ENCODE data around the gene SLC8A2.

SLC8A2 gene

DNA sequence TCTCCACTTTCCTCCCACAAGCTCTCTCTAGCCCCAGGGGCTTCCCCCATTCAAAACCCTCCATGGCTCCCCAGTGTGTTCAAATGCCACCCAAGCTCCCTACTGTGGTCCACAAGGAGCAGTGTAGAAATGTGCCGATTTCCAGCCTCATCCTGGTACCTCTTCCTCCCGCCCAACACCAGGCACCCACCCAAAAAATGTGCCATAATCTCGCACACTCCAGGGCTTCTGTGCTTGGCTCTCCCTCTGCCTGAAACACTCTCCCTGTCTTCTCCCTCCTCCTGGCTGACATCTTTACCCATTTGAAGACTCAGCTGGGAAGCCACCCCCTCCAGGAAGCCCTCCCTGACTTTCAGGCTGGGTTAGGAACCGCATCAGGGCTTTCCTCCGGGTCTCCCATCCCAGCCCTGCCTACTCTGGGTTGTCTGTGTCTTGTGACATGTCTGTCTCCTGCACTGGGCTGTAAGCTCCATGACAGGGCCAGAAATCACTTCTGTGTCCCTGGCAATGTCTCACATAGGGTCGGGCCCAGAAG is 35.7 kb downstream of the SLC8A2 start:
- no peak for DNase-seq (ENCODE audit: low read depth)
- TF ChIP-seq CTCF (IDR thresholded peaks at IDR 0.05; ENCODE audit: low read depth, low read length, missing control alignments): no peak
- no peak overlapping the region for H3K4me3 ChIP-seq (ENCODE audit: low read depth, low read length)

- no peak overlapping the region for H3K4me3 ChIP-seq (ENCODE audit: low read depth, low read length)
- DNase-seq (ENCODE audit: low read depth): no peak
- no peak for TF ChIP-seq CTCF (IDR thresholded peaks at IDR 0.05; ENCODE audit: low read depth, low read length, missing control alignments)
Observed at GRCh38 chr19:47435196-47435595, 36.5 kb downstream of the SLC8A2 start.

DNA sequence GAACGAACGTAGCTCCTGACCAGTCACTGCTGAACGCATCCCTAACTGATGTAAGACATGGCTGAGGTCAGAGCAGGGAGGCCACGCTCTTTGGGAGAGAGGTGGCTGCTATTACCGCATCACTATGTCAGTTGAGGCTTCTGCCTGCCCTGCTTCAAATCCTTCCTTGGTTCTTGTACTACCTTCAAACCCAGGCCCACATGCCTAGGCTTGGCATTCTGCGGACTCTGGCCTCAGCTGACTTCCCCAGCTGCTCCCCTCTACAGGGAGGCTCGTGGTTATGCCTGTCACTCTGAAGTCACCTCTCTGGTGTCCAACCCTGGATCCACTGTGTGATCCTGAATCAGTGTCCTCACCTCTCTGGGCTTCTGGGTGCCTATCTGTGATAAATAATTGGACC is 37.6 kb downstream of the SLC8A2 start:
- no peak for TF ChIP-seq CTCF (IDR thresholded peaks at IDR 0.05; ENCODE audit: low read depth, low read length, missing control alignments)
- H3K4me3 ChIP-seq (ENCODE audit: low read depth, low read length): no peak overlapping the region
- no peak for DNase-seq (ENCODE audit: low read depth)

GRCh38 chr19:47433121-47433520 is 38.6 kb downstream of the SLC8A2 start:
- H3K4me3 ChIP-seq (ENCODE audit: low read depth, low read length): no peak overlapping the region
- TF ChIP-seq CTCF (IDR thresholded peaks at IDR 0.05; ENCODE audit: low read depth, low read length, missing control alignments): no peak
- DNase-seq (ENCODE audit: low read depth): no peak

DNA sequence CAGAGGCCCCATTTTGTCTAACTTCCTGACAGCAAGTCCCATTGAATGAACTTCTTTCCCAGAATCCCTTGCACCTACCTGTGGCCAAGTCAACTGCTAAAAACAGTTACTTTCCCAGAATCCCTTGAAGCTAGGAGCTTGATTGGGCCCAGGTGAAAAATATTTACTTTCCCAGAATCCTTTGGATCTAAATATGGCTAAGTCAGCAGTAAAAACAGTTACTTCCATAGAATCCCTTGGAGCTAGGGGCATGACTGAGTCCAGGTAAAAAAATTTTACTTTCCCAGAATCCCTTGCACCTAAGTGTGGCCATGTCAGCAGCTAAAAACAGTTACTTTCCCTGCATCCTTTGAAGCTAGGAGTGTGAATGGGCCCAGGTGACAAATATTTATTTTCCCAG is 39.2 kb downstream of the SLC8A2 start:
- no peak for DNase-seq (ENCODE audit: low read depth)
- no peak for TF ChIP-seq CTCF (IDR thresholded peaks at IDR 0.05; ENCODE audit: low read depth, low read length, missing control alignments)
- no peak overlapping the region for H3K4me3 ChIP-seq (ENCODE audit: low read depth, low read length)

DNA sequence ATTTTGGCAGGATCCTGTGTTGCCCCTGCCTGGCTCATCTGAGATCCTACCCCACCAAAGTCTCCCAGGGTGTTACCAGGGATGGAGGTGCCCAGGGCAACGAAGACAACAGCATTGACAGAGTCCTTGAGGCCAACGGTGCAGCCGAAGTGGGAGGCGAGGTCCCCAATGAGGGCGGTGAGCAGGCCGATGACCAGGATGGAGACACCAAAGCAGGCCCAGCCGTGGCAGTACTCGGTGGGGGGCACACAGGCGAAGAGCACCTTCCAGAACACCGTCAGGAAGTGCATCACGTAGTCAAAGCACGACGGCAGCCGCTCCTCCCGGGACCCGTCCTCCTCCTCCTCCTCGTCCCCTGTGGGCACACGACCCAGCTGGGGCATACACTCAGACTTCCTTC is 39.6 kb downstream of the SLC8A2 start:
- no peak for DNase-seq (ENCODE audit: low read depth)
- no peak overlapping the region for H3K4me3 ChIP-seq (ENCODE audit: low read depth, low read length)
- TF ChIP-seq CTCF (IDR thresholded peaks at IDR 0.05; ENCODE audit: low read depth, low read length, missing control alignments): no peak

DNA sequence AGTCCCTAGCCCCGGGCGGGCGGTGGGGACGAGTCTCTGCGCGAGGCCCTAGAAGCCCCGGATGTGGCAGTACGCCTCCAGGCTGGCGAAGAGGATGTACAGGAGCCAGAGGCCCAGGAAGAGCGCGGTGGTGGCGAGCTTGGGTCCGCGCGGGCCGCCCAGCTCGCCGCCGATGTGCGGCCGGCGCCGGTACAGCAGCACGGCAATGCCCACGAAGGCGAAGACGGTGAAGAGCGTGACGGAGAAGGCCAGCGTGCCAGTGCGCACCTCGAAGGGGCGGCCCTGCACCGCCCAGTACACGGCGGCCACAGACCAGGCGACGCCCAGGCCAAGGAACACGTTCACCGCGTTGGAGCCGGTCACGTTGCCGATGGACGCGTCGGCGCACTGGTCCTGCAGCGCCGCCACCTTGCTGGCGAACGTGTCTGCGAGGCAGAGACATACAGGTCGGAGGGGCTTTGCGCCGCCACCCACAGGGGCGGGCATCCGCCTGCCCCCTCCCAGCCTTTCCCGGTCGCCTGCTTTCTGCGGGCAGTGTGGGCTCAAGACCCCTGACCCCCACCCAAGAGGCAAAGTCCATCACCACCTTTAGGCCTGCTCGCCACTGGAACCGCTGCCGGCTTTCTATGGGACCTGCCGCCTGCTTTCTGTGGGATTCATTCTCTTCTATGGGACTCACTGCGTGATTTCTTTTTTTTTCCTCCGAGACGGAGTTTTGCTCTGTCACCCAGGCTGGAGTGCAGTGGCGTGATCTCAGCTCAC is 41.5 kb downstream of the SLC8A2 start:
- H3K4me3 ChIP-seq (ENCODE audit: low read depth, low read length): no peak overlapping the region; the same call in 1 of the 2 replicates
- no peak for TF ChIP-seq CTCF (IDR thresholded peaks at IDR 0.05; ENCODE audit: low read depth, low read length, missing control alignments)
- DNase-seq (ENCODE audit: low read depth): no peak
